Measurements from ENCODE around the gene EXT2. TPM values are rescaled to one million over a fixed set of nuclear protein-coding genes. Genes with fewer than 3 reads are reported as not detected.

Gene EXT2
- total RNA-seq, 2 donors from 2014 or later = 47.7 to 60.3 TPM

- DNase-seq = no peak
- Histone ChIP-seq H3K36me3 (ENCODE audit: control insufficient read depth, insufficient read depth, low read length) (no peaks in the 10 kb centered on the region), H3K4me3 (ENCODE audit: low read length) (no peak overlapping the region), H3K27me3 (ENCODE audit: control insufficient read depth, insufficient read depth, low read length, poor library complexity, severe bottlenecking) (no peaks in the 10 kb centered on the region), H3K9ac (ENCODE audit: extremely low read depth, low read length, poor library complexity, severe bottlenecking) (no peak overlapping the region), H3K4me1 (ENCODE audit: control insufficient read depth, insufficient read depth, low read length) (peaks cover 3% of the 10 kb centered on the region), H3K9me3 (ENCODE audit: control insufficient read depth, low read length) (no peaks in the 10 kb centered on the region), H3K27ac (ENCODE audit: low read depth, low read length) (no peak overlapping the region)
- peaks cover 6% of the 10 kb centered on the region for H3K36me3 Mint-ChIP-seq (ENCODE audit: low read depth)
- H3K4me3 Mint-ChIP-seq = no peak overlapping the region
- peaks cover 30% of the 10 kb centered on the region for H3K4me1 Mint-ChIP-seq
- no peak for TF ChIP-seq CTCF (conservative IDR thresholded peaks at IDR 0.05)
- no peaks in the 10 kb centered on the region for H3K27me3 Mint-ChIP-seq (ENCODE audit: insufficient read depth)
- 86 to 100% methylated on average over 3 of the region's 3 CpGs for WGBS, 2 experiments (ENCODE audit: insufficient coverage in 1 of 2, insufficient read length in 1 of 2)
- no peaks in the 10 kb centered on the region for H3K9me3 Mint-ChIP-seq
- H3K27ac Mint-ChIP-seq = no peak overlapping the region
Observed at GRCh38 chr11:44203270-44204043, 108.0 kb downstream of the EXT2 start.

- Histone ChIP-seq H3K9me3 (ENCODE audit: control insufficient read depth, low read length) (no peaks in the 10 kb centered on the region), H3K4me3 (ENCODE audit: low read length) (no peak overlapping the region), H3K27me3 (ENCODE audit: control insufficient read depth, insufficient read depth, low read length, poor library complexity, severe bottlenecking) (no peaks in the 10 kb centered on the region), H3K9ac (ENCODE audit: extremely low read depth, low read length, poor library complexity, severe bottlenecking) (no peak overlapping the region), H3K4me1 (ENCODE audit: control insufficient read depth, insufficient read depth, low read length) (peaks cover 3% of the 10 kb centered on the region), H3K27ac (ENCODE audit: low read depth, low read length) (no peak overlapping the region), H3K36me3 (ENCODE audit: control insufficient read depth, insufficient read depth, low read length) (no peaks in the 10 kb centered on the region)
- no peaks in the 10 kb centered on the region for H3K9me3 Mint-ChIP-seq
- no peak for DNase-seq
- H3K4me1 Mint-ChIP-seq = peaks cover 12% of the 10 kb centered on the region
- H3K4me3 Mint-ChIP-seq = no peak overlapping the region
- no peak for TF ChIP-seq CTCF (conservative IDR thresholded peaks at IDR 0.05)
- no peaks in the 10 kb centered on the region for H3K27me3 Mint-ChIP-seq (ENCODE audit: insufficient read depth)
- 91% methylated on average over 3 of the region's 3 CpGs; no CpG with 5 or more reads in 1 of the 2 experiments for WGBS, 2 experiments (ENCODE audit: insufficient coverage in 1 of 2, insufficient read length in 1 of 2)
- H3K36me3 Mint-ChIP-seq (ENCODE audit: low read depth) = peaks cover 6% of the 10 kb centered on the region
- no peak overlapping the region for H3K27ac Mint-ChIP-seq
Observed at GRCh38 chr11:44205352-44205751, 109.9 kb downstream of the EXT2 start.

- Histone ChIP-seq H3K27ac (ENCODE audit: low read depth, low read length) (no peak overlapping the region), H3K36me3 (ENCODE audit: control insufficient read depth, insufficient read depth, low read length) (no peaks in the 10 kb centered on the region), H3K4me1 (ENCODE audit: control insufficient read depth, insufficient read depth, low read length) (peaks cover 3% of the 10 kb centered on the region)
Observed at GRCh38 chr11:44205836-44206235, 110.4 kb downstream of the EXT2 start.

More at GRCh38 chr11:44205836-44206235, 110.4 kb downstream of the EXT2 start:
- 92% methylated on average over 2 of the region's 2 CpGs; no CpG with 5 or more reads in 1 of the 2 experiments for WGBS, 2 experiments (ENCODE audit: insufficient coverage in 1 of 2, insufficient read length in 1 of 2)
- no peak for TF ChIP-seq CTCF (conservative IDR thresholded peaks at IDR 0.05)
- Mint-ChIP-seq H3K4me1 (peaks cover 10% of the 10 kb centered on the region), H3K27ac (no peak overlapping the region), H3K27me3 (ENCODE audit: insufficient read depth) (no peaks in the 10 kb centered on the region), H3K36me3 (ENCODE audit: low read depth) (peaks cover 6% of the 10 kb centered on the region), H3K9me3 (no peaks in the 10 kb centered on the region), H3K4me3 (no peak overlapping the region)
- no peak for DNase-seq
- Histone ChIP-seq H3K9ac (ENCODE audit: extremely low read depth, low read length, poor library complexity, severe bottlenecking) (no peak overlapping the region), H3K4me3 (ENCODE audit: low read length) (no peak overlapping the region), H3K9me3 (ENCODE audit: control insufficient read depth, low read length) (no peaks in the 10 kb centered on the region), H3K27me3 (ENCODE audit: control insufficient read depth, insufficient read depth, low read length, poor library complexity, severe bottlenecking) (no peaks in the 10 kb centered on the region)

All from endodermal cell (in vitro differentiated cells).